CD4-positive, CD25-positive, alpha-beta regulatory T cell (primary cell): Measurements from ENCODE around the gene ANKRA2. TPM values are rescaled to one million over a fixed set of nuclear protein-coding genes. Genes with fewer than 3 reads are reported as not detected.

Experiments
- ATAC-seq, 2 donors: fragments of 150-1000 bp; cut with Tn5 transposase; one replicate each; pipeline ENCODE4 v1.10.0; 2021; ENCODE audit warnings: low read depth in 2 of 2, moderate number of reproducible peaks in 2 of 2, moderate library complexity in 1 of 2
- DNase-seq, 3 donors: peaks; one replicate each; pipeline versions ENCODE4 v3.0.0 to v3.0.0-alpha.2; 2012 to 2022; ENCODE audit warnings: mixed read lengths in 1 of 3
- H3K27ac ChIP-seq: one replicate; pipeline ENCODE4 v1.7.0; 2013; ENCODE audit warnings: mild to moderate bottlenecking, low read length; ENCODE audit not compliant: insufficient read depth, poor library complexity, severe bottlenecking
- H3K27me3 ChIP-seq: one replicate; pipeline ENCODE4 v1.7.0; 2013; ENCODE audit warnings: low read length; ENCODE audit not compliant: control insufficient read depth, insufficient read depth
- H3K36me3 ChIP-seq: one replicate; pipeline ENCODE4 v1.7.0; 2013; ENCODE audit warnings: mild to moderate bottlenecking, low read length, moderate library complexity; ENCODE audit not compliant: control insufficient read depth, insufficient read depth
- H3K4me1 ChIP-seq: 2 replicates; pipeline ENCODE4 v1.7.0; 2013; ENCODE audit warnings: mild to moderate bottlenecking, low read length; ENCODE audit not compliant: insufficient read depth, control insufficient read depth, poor library complexity, severe bottlenecking
- H3K4me3 ChIP-seq: one replicate; pipeline ENCODE4 v1.7.0; 2013; ENCODE audit warnings: low read depth, mild to moderate bottlenecking, low read length, moderate library complexity
- H3K9me3 ChIP-seq, 2 experiments: 1 replicate in 1 of 2; 2 replicates in 1 of 2; pipeline ENCODE4 v1.7.0; 2013; ENCODE audit warnings: low read length in 2 of 2, mild to moderate bottlenecking in 1 of 2, moderate library complexity in 1 of 2; ENCODE audit not compliant: control insufficient read depth in 2 of 2
- H3K27ac Mint-ChIP-seq, 3 donors: one replicate each; pipeline ENCODE4 v1.8.0; 2020 to 2022; ENCODE audit warnings: mild to moderate bottlenecking in 3 of 3, mixed read lengths in 3 of 3, moderate library complexity in 2 of 3
- H3K27me3 Mint-ChIP-seq: one replicate; pipeline ENCODE4 v1.8.0; 2022; ENCODE audit warnings: mild to moderate bottlenecking, mixed read lengths
- H3K36me3 Mint-ChIP-seq: one replicate; pipeline ENCODE4 v1.8.0; 2020; ENCODE audit warnings: mixed read lengths
- H3K4me1 Mint-ChIP-seq, 4 donors: one replicate each; pipeline ENCODE4 v1.8.0; 2020 to 2022; ENCODE audit warnings: mixed read lengths in 4 of 4, mild to moderate bottlenecking in 1 of 4
- H3K4me3 Mint-ChIP-seq, 4 donors: one replicate each; pipeline ENCODE4 v1.8.0; 2020 to 2022; ENCODE audit warnings: mild to moderate bottlenecking in 4 of 4, mixed read lengths in 4 of 4, moderate library complexity in 3 of 4
- H3K9me3 Mint-ChIP-seq, 7 donors: one replicate each; pipeline ENCODE4 v1.8.0; 2020 to 2022; ENCODE audit warnings: mixed read lengths in 7 of 7, mild to moderate bottlenecking in 3 of 7, moderate library complexity in 2 of 7
- polyA plus RNA-seq, 4 donors: library from polyadenylated mRNA; unstranded; fragments of 300-500 nt; fragmentation: Illumina TruSeq; gene quantifications; one replicate each; pipeline ENCODE4 v1.2.3, GENCODE V29; 2021
- total RNA-seq: library from RNA; stranded (reverse); gene quantifications from one replicate; pipeline ENCODE4 v1.2.3, GENCODE V29; 2022

ANKRA2 gene
- total and polyA plus RNA-seq, 5 donors from 2014 or later = 25.3 to 42.9 (median 26.0) TPM

GRCh38 chr5:73544429-73545402 is 20.7 kb downstream of the ANKRA2 start:
- no peaks in the 10 kb centered on the region for H3K36me3 Mint-ChIP-seq
- no peaks in the 10 kb centered on the region for H3K9me3 Mint-ChIP-seq
- no peak overlapping the region for H3K4me3 ChIP-seq
- DNase-seq (no peak), ATAC-seq (no peak)
- H3K27me3 ChIP-seq = peaks cover 6% of the 10 kb centered on the region
- H3K27ac ChIP-seq = no peak overlapping the region
- H3K9me3 ChIP-seq = no peaks in the 10 kb centered on the region
- H3K4me1 ChIP-seq = no peaks in the 10 kb centered on the region
- no peak overlapping the region for H3K27ac Mint-ChIP-seq
- H3K4me3 Mint-ChIP-seq = no peak overlapping the region
- peaks cover 0 to 2% (median under 1%) of the 10 kb centered on the region in 4 donors for H3K4me1 Mint-ChIP-seq
- H3K36me3 ChIP-seq = no peaks in the 10 kb centered on the region
- H3K27me3 Mint-ChIP-seq = peaks cover 6% of the 10 kb centered on the region

- no peak overlapping the region for H3K4me3 ChIP-seq
- no peaks in the 10 kb centered on the region for H3K36me3 Mint-ChIP-seq
These were observed 23.4 kb downstream of the ANKRA2 start for GRCh38 chr5:73542020-73542419.

GRCh38 chr5:73540192-73540591 is 25.2 kb downstream of the ANKRA2 start:
- H3K4me3 Mint-ChIP-seq = no peak overlapping the region
- H3K4me3 ChIP-seq = no peak overlapping the region
- DNase-seq (no peak), ATAC-seq (no peak)
- H3K9me3 Mint-ChIP-seq = peaks cover 0 to 3% (median 0%) of the 10 kb centered on the region in 7 donors
- H3K27me3 ChIP-seq = peaks cover 6% of the 10 kb centered on the region
- peaks cover 0 to 2% (median under 1%) of the 10 kb centered on the region in 4 donors for H3K4me1 Mint-ChIP-seq
- H3K27ac Mint-ChIP-seq = no peak overlapping the region
- no peaks in the 10 kb centered on the region for H3K4me1 ChIP-seq
- H3K9me3 ChIP-seq = no peaks in the 10 kb centered on the region
- H3K27ac ChIP-seq = no peak overlapping the region
- H3K36me3 ChIP-seq = no peaks in the 10 kb centered on the region
- H3K27me3 Mint-ChIP-seq = peaks cover 15% of the 10 kb centered on the region
- H3K36me3 Mint-ChIP-seq = no peaks in the 10 kb centered on the region

More at GRCh38 chr5:73542020-73542419, 23.4 kb downstream of the ANKRA2 start:
- Histone ChIP-seq H3K27ac (no peak overlapping the region), H3K27me3 (peaks cover 6% of the 10 kb centered on the region), H3K4me1 (no peaks in the 10 kb centered on the region), H3K9me3 (no peaks in the 10 kb centered on the region), H3K36me3 (no peaks in the 10 kb centered on the region)
- DNase-seq (no peak), ATAC-seq (no peak)
- no peaks in the 10 kb centered on the region for H3K9me3 Mint-ChIP-seq
- H3K4me1 Mint-ChIP-seq = peaks cover 0 to 2% (median under 1%) of the 10 kb centered on the region in 4 donors
- H3K27ac Mint-ChIP-seq = no peak overlapping the region
- no peak overlapping the region for H3K4me3 Mint-ChIP-seq
- peaks cover 12% of the 10 kb centered on the region for H3K27me3 Mint-ChIP-seq

- Histone ChIP-seq H3K27me3 (peaks cover 6% of the 10 kb centered on the region), H3K36me3 (no peaks in the 10 kb centered on the region), H3K9me3 (no peaks in the 10 kb centered on the region), H3K4me3 (no peak overlapping the region), H3K27ac (no peak overlapping the region), H3K4me1 (no peaks in the 10 kb centered on the region)
- Mint-ChIP-seq H3K4me1 (peaks cover 0 to 2% (median under 1%) of the 10 kb centered on the region in 4 donors), H3K36me3 (no peaks in the 10 kb centered on the region), H3K27ac (no peak overlapping the region), H3K27me3 (peaks cover 18% of the 10 kb centered on the region), H3K4me3 (no peak overlapping the region), H3K9me3 (peaks cover 0 to 3% (median 0%) of the 10 kb centered on the region in 7 donors)
- DNase-seq (no peak), ATAC-seq (no peak)
These were observed 25.7 kb downstream of the ANKRA2 start for GRCh38 chr5:73539730-73540129.

- Mint-ChIP-seq H3K9me3 (peaks cover 0 to 5% (median 0%) of the 10 kb centered on the region in 7 donors), H3K4me3 (no peak overlapping the region), H3K36me3 (no peaks in the 10 kb centered on the region), H3K4me1 (peaks cover 0 to 4% (median 0%) of the 10 kb centered on the region in 4 donors), H3K27me3 (peaks cover 48% of the 10 kb centered on the region), H3K27ac (no peak overlapping the region)
- no peak for ATAC-seq
- no peak for DNase-seq
- Histone ChIP-seq H3K4me3 (no peak overlapping the region), H3K4me1 (no peaks in the 10 kb centered on the region), H3K27me3 (peaks cover 9% of the 10 kb centered on the region), H3K27ac (no peak overlapping the region), H3K36me3 (no peaks in the 10 kb centered on the region), H3K9me3 (no peaks in the 10 kb centered on the region)
These were observed 30.5 kb downstream of the ANKRA2 start for GRCh38 chr5:73534971-73535370.

- Mint-ChIP-seq H3K4me3 (no peak overlapping the region), H3K9me3 (peaks cover 0 to 5% (median 0%) of the 10 kb centered on the region in 7 donors), H3K27me3 (peaks cover 45% of the 10 kb centered on the region), H3K36me3 (no peaks in the 10 kb centered on the region), H3K4me1 (peaks cover 0 to 4% (median 0%) of the 10 kb centered on the region in 4 donors), H3K27ac (no peak overlapping the region)
- Histone ChIP-seq H3K27me3 (peaks cover 11% of the 10 kb centered on the region), H3K4me1 (no peaks in the 10 kb centered on the region), H3K9me3 (no peaks in the 10 kb centered on the region), H3K27ac (no peak overlapping the region), H3K4me3 (no peak overlapping the region), H3K36me3 (no peaks in the 10 kb centered on the region)
- ATAC-seq (no peak), DNase-seq (no peak)
These were observed 31.3 kb downstream of the ANKRA2 start for GRCh38 chr5:73534011-73534644.

GRCh38 chr5:73532195-73532594 is 33.2 kb downstream of the ANKRA2 start:
- no peak overlapping the region for H3K4me3 ChIP-seq
- H3K9me3 Mint-ChIP-seq = peaks cover 0 to 5% (median 0%) of the 10 kb centered on the region in 7 donors
- ATAC-seq (no peak), DNase-seq (no peak)
- peaks cover 13% of the 10 kb centered on the region for H3K27me3 ChIP-seq
- H3K27ac Mint-ChIP-seq = no peak overlapping the region
- no peaks in the 10 kb centered on the region for H3K9me3 ChIP-seq
- no peak overlapping the region for H3K4me3 Mint-ChIP-seq
- no peaks in the 10 kb centered on the region for H3K4me1 ChIP-seq
- peaks cover 0 to 4% (median 0%) of the 10 kb centered on the region in 4 donors for H3K4me1 Mint-ChIP-seq
- no peaks in the 10 kb centered on the region for H3K36me3 Mint-ChIP-seq
- no peaks in the 10 kb centered on the region for H3K36me3 ChIP-seq
- H3K27ac ChIP-seq = no peak overlapping the region
- peaks cover 53% of the 10 kb centered on the region for H3K27me3 Mint-ChIP-seq
